Measurements from ENCODE around the gene PAQR4. TPM values are rescaled to one million over a fixed set of nuclear protein-coding genes. Genes with fewer than 3 reads are reported as not detected.
A peak's percentile ranks its signal among the peaks of the same experiment; 100 is the strongest.

PAQR4 gene
- total and polyA plus RNA-seq, 2 of the 13 experiments (the other 11 are each of a cell fraction or from before 2014, with no cell fraction given) = 15.9 to 24.8 TPM

DNA sequence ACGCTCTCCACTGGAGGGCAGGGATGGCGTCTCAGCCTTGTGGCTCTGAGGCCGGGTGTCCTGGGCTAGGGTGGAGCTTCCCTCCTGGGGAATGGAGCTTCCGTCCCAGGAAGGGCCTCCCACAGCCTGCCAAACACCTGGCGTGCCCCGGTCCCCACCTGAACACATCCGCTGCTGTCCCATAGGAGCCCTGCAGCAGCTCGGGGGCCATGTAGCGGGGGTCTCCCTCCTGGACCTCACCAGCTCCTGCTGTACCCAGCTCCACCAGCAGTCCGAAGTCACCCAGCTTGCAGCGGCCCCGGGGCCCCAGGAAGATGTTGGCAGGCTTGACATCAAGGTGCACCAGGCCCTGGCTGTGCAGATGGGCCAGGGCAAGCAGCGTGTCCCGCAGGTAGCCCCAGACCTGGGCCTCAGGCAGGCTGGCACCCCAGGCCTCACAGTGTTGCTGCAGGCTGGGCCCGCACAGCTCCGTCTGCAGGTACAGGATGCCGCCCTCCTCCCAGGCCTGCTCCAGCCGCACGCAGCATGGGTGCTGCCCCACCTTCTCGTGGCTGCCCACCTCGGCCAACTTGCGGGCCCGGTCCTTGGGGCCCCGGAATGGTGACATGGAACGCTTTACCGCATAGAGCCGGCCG lies 6.1 kb downstream of the PAQR4 start:
- intact Hi-C loops (cut with micrococcal nuclease; ENCODE audit: unreplicated experiment) = no loop called here

DNA sequence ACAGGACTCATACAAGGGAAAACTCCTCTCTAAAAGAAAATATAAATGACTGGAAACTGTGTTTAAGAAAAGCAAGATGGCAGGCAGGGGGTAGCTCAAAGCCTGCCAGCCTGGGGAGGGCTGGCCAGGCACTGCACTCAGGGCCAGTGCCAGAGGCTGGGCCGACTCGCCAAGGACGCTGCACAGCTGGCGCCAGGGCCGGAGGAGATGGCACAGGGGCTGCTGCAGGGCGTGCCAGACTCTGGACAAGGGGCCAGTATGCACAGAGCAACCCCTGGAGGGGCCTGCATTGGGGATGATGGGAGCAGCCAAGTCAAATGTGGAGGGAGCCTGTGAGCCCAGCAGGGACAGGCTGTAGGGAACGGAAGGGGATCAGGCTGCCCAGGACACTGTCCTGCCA lies 7.1 kb downstream of the PAQR4 start:
- no peak overlapping the region for H3K4me2 ChIP-seq (ENCODE audit: low read depth, low read length)
- intact Hi-C loops (cut with micrococcal nuclease; ENCODE audit: unreplicated experiment) = no loop called here
- H3K4me3 ChIP-seq (replicated peaks in 1 of 3; ENCODE audit: insufficient read depth in 1 of 3, low read depth in 2 of 3, low read length in 3 of 3) = no peak overlapping the region
- TF ChIP-seq ZFP36 (IDR thresholded peaks at IDR 0.05; ENCODE audit: borderline replicate concordance, low read depth, low read length, partially characterized antibody) (no peak), ZNF383 (CRISPR knock-in tag; IDR thresholded peaks at IDR 0.05; ENCODE audit: borderline replicate concordance) (no peak), ZSCAN22 (CRISPR knock-in tag; IDR thresholded peaks at IDR 0.05) (no peak), ZNF484 (CRISPR knock-in tag; IDR thresholded peaks at IDR 0.05; ENCODE audit: borderline replicate concordance, low read depth) (no peak), TOPORS (CRISPR knock-in tag; IDR thresholded peaks at IDR 0.05) (no peak), RELA (CRISPR knock-in tag; IDR thresholded peaks at IDR 0.05) (no peak), TAF15 (IDR thresholded peaks at IDR 0.05; ENCODE audit: low read depth, low read length, poor library complexity, severe bottlenecking) (no peak), TEAD3 (CRISPR knock-in tag; optimal IDR thresholded peaks at IDR 0.05; ENCODE audit: borderline replicate concordance) (no peak), ZNF333 (CRISPR knock-in tag; IDR thresholded peaks at IDR 0.05; ENCODE audit: borderline replicate concordance) (no peak)
- TF ChIP-seq, protein P1, sequence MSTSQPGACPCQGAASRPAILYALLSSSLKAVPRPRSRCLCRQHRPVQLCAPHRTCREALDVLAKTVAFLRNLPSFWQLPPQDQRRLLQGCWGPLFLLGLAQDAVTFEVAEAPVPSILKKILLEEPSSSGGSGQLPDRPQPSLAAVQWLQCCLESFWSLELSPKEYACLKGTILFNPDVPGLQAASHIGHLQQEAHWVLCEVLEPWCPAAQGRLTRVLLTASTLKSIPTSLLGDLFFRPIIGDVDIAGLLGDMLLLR (CRISPR knock-in tag; IDR thresholded peaks at IDR 0.05) = no peak
- TF ChIP-seq, protein P2, sequence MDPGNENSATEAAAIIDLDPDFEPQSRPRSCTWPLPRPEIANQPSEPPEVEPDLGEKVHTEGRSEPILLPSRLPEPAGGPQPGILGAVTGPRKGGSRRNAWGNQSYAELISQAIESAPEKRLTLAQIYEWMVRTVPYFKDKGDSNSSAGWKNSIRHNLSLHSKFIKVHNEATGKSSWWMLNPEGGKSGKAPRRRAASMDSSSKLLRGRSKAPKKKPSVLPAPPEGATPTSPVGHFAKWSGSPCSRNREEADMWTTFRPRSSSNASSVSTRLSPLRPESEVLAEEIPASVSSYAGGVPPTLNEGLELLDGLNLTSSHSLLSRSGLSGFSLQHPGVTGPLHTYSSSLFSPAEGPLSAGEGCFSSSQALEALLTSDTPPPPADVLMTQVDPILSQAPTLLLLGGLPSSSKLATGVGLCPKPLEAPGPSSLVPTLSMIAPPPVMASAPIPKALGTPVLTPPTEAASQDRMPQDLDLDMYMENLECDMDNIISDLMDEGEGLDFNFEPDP (CRISPR knock-in tag; conservative IDR thresholded peaks at IDR 0.05) = no peak
- in situ Hi-C loops (cut with HindIII; ENCODE audit: extremely low pct_ligation_motif_present, low pct_unique_long_range_greater_than_20kb) = no loop called here
- POLR2A ChIA-PET = no interaction called here
- H3K36me3 ChIP-seq (replicated peaks in 1 of 2; ENCODE audit: control insufficient read depth in 1 of 2, insufficient read depth in 2 of 2, low read length in 2 of 2) = peaks cover 2 to 18% of the 10 kb centered on the region in 2 experiments; a peak in 3 of 5 replicates
- no peak for DNase-seq (ENCODE audit: low spot score)
- no peak overlapping the region for H2AFZ ChIP-seq (ENCODE audit: low read length)
- no TSS peak for BruUV-seq (replicated peaks)
- no peaks in the 10 kb centered on the region for H3K9me3 ChIP-seq (ENCODE audit: low read length)
- H3K9ac ChIP-seq (ENCODE audit: insufficient read depth, low read depth, low read length) = no peak overlapping the region
- no peaks in the 10 kb centered on the region for H3K27me3 ChIP-seq (ENCODE audit: control insufficient read depth in 1 of 2, insufficient read depth in 2 of 2, low read length in 2 of 2)
- ATAC-seq = no peak
- 98% methylated on average over 5 of the region's 7 CpGs for WGBS (ENCODE audit: low lambda C conversion rate)
- no peaks in the 10 kb centered on the region for H4K20me1 ChIP-seq (ENCODE audit: insufficient read depth, low read length)
- FAIRE-seq = no peak
- CTCF ChIA-PET (ENCODE audit: low intra/inter-chr PET ratio, low total read pairs) = no interaction called here
- peaks cover 5% of the 10 kb centered on the region for H3K4me1 ChIP-seq (ENCODE audit: insufficient read depth, low read length)
- no peak overlapping the region for H3K27ac ChIP-seq (ENCODE audit: extremely low read length, insufficient read depth, low read length)
- H3K79me2 ChIP-seq (ENCODE audit: insufficient read depth, low read length) = peaks cover 8% of the 10 kb centered on the region

More for the DNA sequence above, 6.1 kb downstream of the PAQR4 start:
- ChIA-PET CTCF (ENCODE audit: low intra/inter-chr PET ratio, low total read pairs) (no interaction called here), POLR2A (no interaction called here)
- peaks cover 15% of the 10 kb centered on the region for H3K79me2 ChIP-seq (ENCODE audit: insufficient read depth, low read length)
- DNase-seq (ENCODE audit: low spot score) (no peak), ATAC-seq (no peak), FAIRE-seq (no peak)
- H3K4me1 ChIP-seq (ENCODE audit: insufficient read depth, low read length) = peaks cover 9% of the 10 kb centered on the region
- H3K4me3 ChIP-seq (replicated peaks in 1 of 3; ENCODE audit: insufficient read depth in 1 of 3, low read depth in 2 of 3, low read length in 3 of 3) = no peak overlapping the region
- no peaks in the 10 kb centered on the region for H3K27me3 ChIP-seq (ENCODE audit: control insufficient read depth in 1 of 2, insufficient read depth in 2 of 2, low read length in 2 of 2)
- no peak overlapping the region for H2AFZ ChIP-seq (ENCODE audit: low read length)
- H3K27ac ChIP-seq (ENCODE audit: extremely low read length, insufficient read depth, low read length) = no peak overlapping the region
- in situ Hi-C loops (cut with HindIII; ENCODE audit: extremely low pct_ligation_motif_present, low pct_unique_long_range_greater_than_20kb) = no loop called here
- peak; percentile 82 for TF ChIP-seq AGO2 (optimal IDR thresholded peaks at IDR 0.05; ENCODE audit: low read depth, low read length)
- TF ChIP-seq YY1 (IDR thresholded peaks at IDR 0.05; ENCODE audit: insufficient read depth, insufficient replicate concordance, low read depth, low read length) = no peak
- peak; percentile 68; the same call in 1 of the 2 replicates for TF ChIP-seq ZNF768 (CRISPR knock-in tag; IDR thresholded peaks at IDR 0.05)
- peak; percentile 55; the same call in 1 of the 2 replicates for TF ChIP-seq RBFOX2 (IDR thresholded peaks at IDR 0.05; ENCODE audit: low read depth, low read length)
- H3K4me2 ChIP-seq (ENCODE audit: low read depth, low read length) = no peak overlapping the region
- WGBS (ENCODE audit: low lambda C conversion rate) = 98% methylated on average over 22 of the region's 28 CpGs
- BruUV-seq (replicated peaks) = no TSS peak
- no peaks in the 10 kb centered on the region for H4K20me1 ChIP-seq (ENCODE audit: insufficient read depth, low read length)
- H3K9ac ChIP-seq (ENCODE audit: insufficient read depth, low read depth, low read length) = no peak overlapping the region
- H3K9me3 ChIP-seq (ENCODE audit: low read length) = no peaks in the 10 kb centered on the region
- H3K36me3 ChIP-seq (replicated peaks in 1 of 2; ENCODE audit: control insufficient read depth in 1 of 2, insufficient read depth in 2 of 2, low read length in 2 of 2) = peaks cover 2 to 18% of the 10 kb centered on the region in 2 experiments; a peak in 3 of 5 replicates
